Measurements from ENCODE around the gene GRM8.
"Not testable (repeated sequence)": the region's sequence is repeated elsewhere in the genome, so short reads cannot be mapped to it uniquely, and the experiment has no call there.

The GRM8 gene

GRCh38 chr7:126723966-126724544 lies 528.7 kb downstream of the GRM8 start:
- no peak for DNase-seq (ENCODE audit: low read depth in 2 of 2)

GRCh38 chr7:126720232-126720631 lies 532.5 kb downstream of the GRM8 start:
- DNase-seq (ENCODE audit: low read depth in 2 of 2): no peak

- DNase-seq (ENCODE audit: low read depth in 2 of 2): no peak
Observed at GRCh38 chr7:126718419-126718818, 534.3 kb downstream of the GRM8 start.

GRCh38 chr7:126716321-126716720 lies 536.4 kb downstream of the GRM8 start:
- DNase-seq (ENCODE audit: low read depth in 2 of 2): no peak

GRCh38 chr7:126715076-126715475 lies 537.7 kb downstream of the GRM8 start:
- no peak for DNase-seq (ENCODE audit: low read depth in 2 of 2)

- DNase-seq (ENCODE audit: low read depth in 2 of 2): no peak
Observed at GRCh38 chr7:126702242-126703016, 550.3 kb downstream of the GRM8 start.

- DNase-seq (ENCODE audit: low read depth in 2 of 2): peak; percentile 24 to 44
Observed at GRCh38 chr7:126700807-126701604, 551.7 kb downstream of the GRM8 start.

- no peak for DNase-seq (ENCODE audit: low read depth in 2 of 2)
Observed at GRCh38 chr7:126699707-126700106, 553.0 kb downstream of the GRM8 start.

- no peak for DNase-seq (ENCODE audit: low read depth in 2 of 2)
Observed at GRCh38 chr7:126698909-126699308, 553.8 kb downstream of the GRM8 start.

- DNase-seq (ENCODE audit: low read depth in 2 of 2): no peak
Observed at GRCh38 chr7:126698446-126698845, 554.3 kb downstream of the GRM8 start.

GRCh38 chr7:126696256-126697038 lies 556.3 kb downstream of the GRM8 start:
- no peak for DNase-seq (ENCODE audit: low read depth in 2 of 2)

- no peak for DNase-seq (ENCODE audit: low read depth in 2 of 2)
Observed at GRCh38 chr7:126690848-126691751, 561.6 kb downstream of the GRM8 start.

- no peak for DNase-seq (ENCODE audit: low read depth in 2 of 2)
Observed at GRCh38 chr7:126690104-126690503, 562.6 kb downstream of the GRM8 start.

- no peak for DNase-seq (ENCODE audit: low read depth in 2 of 2)
Observed at GRCh38 chr7:126689037-126689436, 563.7 kb downstream of the GRM8 start.

GRCh38 chr7:126686474-126686873 lies 566.3 kb downstream of the GRM8 start:
- DNase-seq (ENCODE audit: low read depth in 2 of 2): no peak

GRCh38 chr7:126685596-126685995 lies 567.1 kb downstream of the GRM8 start:
- DNase-seq (ENCODE audit: low read depth in 2 of 2): no peak

- DNase-seq (ENCODE audit: low read depth in 2 of 2): no peak
Observed at GRCh38 chr7:126685018-126685573, 567.6 kb downstream of the GRM8 start.

- DNase-seq (ENCODE audit: low read depth in 2 of 2): no peak
Observed at GRCh38 chr7:126682176-126682575, 570.6 kb downstream of the GRM8 start.

GRCh38 chr7:126668762-126669161 lies 584.0 kb downstream of the GRM8 start:
- DNase-seq (ENCODE audit: low read depth in 2 of 2): not testable (repeated sequence)

GRCh38 chr7:126668367-126668752 lies 584.4 kb downstream of the GRM8 start:
- no peak for DNase-seq (ENCODE audit: low read depth in 2 of 2)
